SK-N-SH treated with all-trans-retinoic acid at 6 μM for 48 hours (cell line): ENCODE data around the gene MUC22.

ENCODE experiments used
- ATAC-seq: fragments of 200-7000 bp; cut with Tn5 transposase; 3 replicates; pipeline ENCODE4 v1.9.1; 2020; ENCODE audit warnings: mild to moderate bottlenecking, moderate library complexity
- ARNTL ChIP-seq: fragments of 450-650 bp; formaldehyde crosslinking; IDR thresholded peaks from 2 replicates; pipeline ENCODE4 v1.5.0; 2020; ENCODE audit warnings: low read depth, mild to moderate bottlenecking, moderate library complexity, borderline replicate concordance
- CSDC2 ChIP-seq: fragments of 250-450 bp; sonication (Bioruptor Pico); IDR thresholded peaks from 2 replicates; pipeline ENCODE4 v1.5.0; 2020; ENCODE audit warnings: mild to moderate bottlenecking, moderate library complexity
- ESRRG ChIP-seq: fragments of 250-450 bp; sonication (Bioruptor Pico); IDR thresholded peaks from 2 replicates; pipeline ENCODE4 v1.6.1; 2021; ENCODE audit warnings: mild to moderate bottlenecking
- GLIS3 ChIP-seq: fragments of 250-450 bp; sonication (Bioruptor Pico); IDR thresholded peaks from 2 replicates; pipeline ENCODE4 v1.5.0; 2020; ENCODE audit warnings: mild to moderate bottlenecking, moderate library complexity
- ISL1 ChIP-seq: fragments of 250-450 bp; sonication (Bioruptor Pico); IDR thresholded peaks from 2 replicates; pipeline ENCODE4 v2.1.2; 2022; ENCODE audit warnings: mild to moderate bottlenecking, moderate library complexity
- OSR1 ChIP-seq: fragments of 250-450 bp; sonication (Bioruptor Pico); IDR thresholded peaks from 2 replicates; pipeline ENCODE4 v1.8.0; 2022; ENCODE audit warnings: moderate library complexity, mild to moderate bottlenecking, inconsistent platforms
- PPARA ChIP-seq: fragments of 250-450 bp; sonication (Bioruptor Pico); IDR thresholded peaks from 2 replicates; pipeline ENCODE4 v1.5.0; 2020; ENCODE audit warnings: mild to moderate bottlenecking, borderline replicate concordance
- RARB ChIP-seq: fragments of 250-450 bp; sonication (Bioruptor Pico); IDR thresholded peaks from 2 replicates; pipeline ENCODE4 v1.8.0; 2021; ENCODE audit warnings: mild to moderate bottlenecking, moderate library complexity
- SNAI2 ChIP-seq: fragments of 250-450 bp; sonication (Bioruptor Pico); IDR thresholded peaks from 2 replicates; pipeline ENCODE4 v1.5.0; 2020; ENCODE audit warnings: mild to moderate bottlenecking, moderate library complexity
- TCF4 ChIP-seq: fragments of 250-450 bp; sonication (Bioruptor Pico); IDR thresholded peaks from 2 replicates; pipeline ENCODE4 v1.8.0; 2021; ENCODE audit warnings: mild to moderate bottlenecking, moderate library complexity, borderline replicate concordance
- TOX ChIP-seq: fragments of 250-450 bp; sonication (Bioruptor Pico); IDR thresholded peaks from 2 replicates; pipeline ENCODE4 v1.8.0; 2021; ENCODE audit warnings: mild to moderate bottlenecking, moderate library complexity, borderline replicate concordance
- ZFP3 ChIP-seq: fragments of 250-450 bp; sonication (Bioruptor Pico); IDR thresholded peaks from 2 replicates; pipeline ENCODE4 v1.5.0; 2020; ENCODE audit warnings: mild to moderate bottlenecking, moderate library complexity
- ZFP30 ChIP-seq: fragments of 450-650 bp; formaldehyde crosslinking; IDR thresholded peaks from 2 replicates; pipeline ENCODE4 v1.5.0; 2022; ENCODE audit warnings: mild to moderate bottlenecking, moderate library complexity
- ZNF565 ChIP-seq: fragments of 450-650 bp; formaldehyde crosslinking; conservative IDR thresholded peaks from 2 replicates; pipeline ENCODE4 v1.5.0; 2020; ENCODE audit warnings: low read depth, mild to moderate bottlenecking, moderate library complexity
- ZNF70 ChIP-seq: fragments of 450-650 bp; formaldehyde crosslinking; IDR thresholded peaks from 2 replicates; pipeline ENCODE4 v1.5.0; 2020; ENCODE audit warnings: mild to moderate bottlenecking, moderate library complexity
- TF ChIP-seq, protein P1 (sequence below): fragments of 250-450 bp; sonication (Bioruptor Pico); IDR thresholded peaks from 2 replicates; pipeline ENCODE4 v1.5.1; 2020; ENCODE audit warnings: low read depth, mild to moderate bottlenecking, moderate library complexity
- TF ChIP-seq, protein P2 (sequence below): fragments of 250-450 bp; sonication (Bioruptor Pico); IDR thresholded peaks from 2 replicates; pipeline ENCODE4 v1.5.0; 2020; ENCODE audit warnings: mild to moderate bottlenecking, moderate library complexity
- TF ChIP-seq, protein P3 (sequence below): fragments of 250-450 bp; sonication (Bioruptor Pico); IDR thresholded peaks from 2 replicates; pipeline ENCODE4 v1.8.0; 2021; ENCODE audit warnings: low read depth, mild to moderate bottlenecking, moderate library complexity, borderline replicate concordance
- TF ChIP-seq, protein P4 (sequence below): fragments of 250-450 bp; sonication (Bioruptor Pico); IDR thresholded peaks from 2 replicates; pipeline ENCODE4 v1.5.1; 2021; ENCODE audit warnings: mild to moderate bottlenecking, moderate library complexity

Gene MUC22

DNA sequence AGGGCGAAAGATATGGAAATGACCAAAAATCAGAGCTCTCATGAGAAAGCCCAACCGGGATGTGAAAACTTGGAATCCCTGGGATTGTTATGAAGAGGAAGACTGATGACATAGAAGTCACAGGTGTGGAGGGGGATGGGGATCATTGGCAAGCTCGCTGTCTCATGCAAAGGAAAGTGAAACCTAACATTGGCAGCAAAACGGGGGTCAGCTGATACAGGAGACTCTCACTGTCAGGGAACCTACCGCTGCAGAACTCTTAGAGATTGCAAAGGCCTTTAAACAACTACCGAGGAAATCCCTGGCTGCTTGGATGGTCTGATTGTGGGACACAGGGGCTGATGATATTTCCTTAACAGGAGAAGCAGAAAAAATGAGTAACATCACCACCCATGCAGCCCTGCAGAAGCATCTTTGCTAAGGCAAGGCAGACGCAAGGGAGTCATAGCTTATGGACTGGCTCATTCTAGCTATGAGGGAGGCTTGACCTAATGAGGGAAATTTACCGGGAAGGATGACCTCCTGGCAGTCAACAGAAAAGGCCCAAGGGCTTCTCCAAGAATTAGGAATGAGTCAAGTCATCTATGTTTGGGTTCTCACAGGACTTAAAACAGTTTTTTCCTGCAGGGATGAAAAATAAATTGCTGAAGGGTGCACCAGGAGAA is 19.7 kb upstream of the MUC22 start (continued):
- TF ChIP-seq, protein P1, sequence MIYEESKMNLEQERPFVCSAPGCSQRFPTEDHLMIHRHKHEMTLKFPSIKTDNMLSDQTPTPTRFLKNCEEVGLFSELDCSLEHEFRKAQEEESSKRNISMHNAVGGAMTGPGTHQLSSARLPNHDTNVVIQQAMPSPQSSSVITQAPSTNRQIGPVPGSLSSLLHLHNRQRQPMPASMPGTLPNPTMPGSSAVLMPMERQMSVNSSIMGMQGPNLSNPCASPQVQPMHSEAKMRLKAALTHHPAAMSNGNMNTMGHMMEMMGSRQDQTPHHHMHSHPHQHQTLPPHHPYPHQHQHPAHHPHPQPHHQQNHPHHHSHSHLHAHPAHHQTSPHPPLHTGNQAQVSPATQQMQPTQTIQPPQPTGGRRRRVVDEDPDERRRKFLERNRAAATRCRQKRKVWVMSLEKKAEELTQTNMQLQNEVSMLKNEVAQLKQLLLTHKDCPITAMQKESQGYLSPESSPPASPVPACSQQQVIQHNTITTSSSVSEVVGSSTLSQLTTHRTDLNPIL (CRISPR knock-in tag) = no peak

DNA sequence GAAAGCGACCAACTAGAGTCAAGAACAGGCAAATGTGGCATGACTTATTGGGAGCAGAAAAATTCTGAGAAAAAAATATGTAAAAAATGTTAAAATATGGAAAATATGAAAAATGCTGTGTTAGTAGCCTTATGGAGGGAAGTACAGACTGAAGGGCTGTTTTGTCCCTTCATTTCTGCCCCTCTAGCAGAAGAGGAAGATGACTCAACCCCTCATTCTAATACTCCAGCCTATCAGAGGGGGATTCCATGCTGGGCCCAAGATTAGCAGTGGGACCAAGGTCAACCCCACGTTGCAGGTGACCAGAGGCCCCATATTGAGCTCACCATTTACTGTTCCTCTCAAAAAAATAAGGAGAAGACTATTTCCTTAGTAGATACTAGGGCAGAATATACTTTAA is 18.4 kb upstream of the MUC22 start:
- TF ChIP-seq OSR1 (CRISPR knock-in tag) (no peak), RARB (CRISPR knock-in tag) (no peak), SNAI2 (CRISPR knock-in tag) (no peak), ESRRG (no peak), TCF4 (CRISPR knock-in tag) (no peak), GLIS3 (no peak), ZFP30 (CRISPR knock-in tag) (no peak), PPARA (CRISPR knock-in tag) (no peak), TOX (CRISPR knock-in tag) (no peak), ARNTL (no peak)
- TF ChIP-seq, protein P2, sequence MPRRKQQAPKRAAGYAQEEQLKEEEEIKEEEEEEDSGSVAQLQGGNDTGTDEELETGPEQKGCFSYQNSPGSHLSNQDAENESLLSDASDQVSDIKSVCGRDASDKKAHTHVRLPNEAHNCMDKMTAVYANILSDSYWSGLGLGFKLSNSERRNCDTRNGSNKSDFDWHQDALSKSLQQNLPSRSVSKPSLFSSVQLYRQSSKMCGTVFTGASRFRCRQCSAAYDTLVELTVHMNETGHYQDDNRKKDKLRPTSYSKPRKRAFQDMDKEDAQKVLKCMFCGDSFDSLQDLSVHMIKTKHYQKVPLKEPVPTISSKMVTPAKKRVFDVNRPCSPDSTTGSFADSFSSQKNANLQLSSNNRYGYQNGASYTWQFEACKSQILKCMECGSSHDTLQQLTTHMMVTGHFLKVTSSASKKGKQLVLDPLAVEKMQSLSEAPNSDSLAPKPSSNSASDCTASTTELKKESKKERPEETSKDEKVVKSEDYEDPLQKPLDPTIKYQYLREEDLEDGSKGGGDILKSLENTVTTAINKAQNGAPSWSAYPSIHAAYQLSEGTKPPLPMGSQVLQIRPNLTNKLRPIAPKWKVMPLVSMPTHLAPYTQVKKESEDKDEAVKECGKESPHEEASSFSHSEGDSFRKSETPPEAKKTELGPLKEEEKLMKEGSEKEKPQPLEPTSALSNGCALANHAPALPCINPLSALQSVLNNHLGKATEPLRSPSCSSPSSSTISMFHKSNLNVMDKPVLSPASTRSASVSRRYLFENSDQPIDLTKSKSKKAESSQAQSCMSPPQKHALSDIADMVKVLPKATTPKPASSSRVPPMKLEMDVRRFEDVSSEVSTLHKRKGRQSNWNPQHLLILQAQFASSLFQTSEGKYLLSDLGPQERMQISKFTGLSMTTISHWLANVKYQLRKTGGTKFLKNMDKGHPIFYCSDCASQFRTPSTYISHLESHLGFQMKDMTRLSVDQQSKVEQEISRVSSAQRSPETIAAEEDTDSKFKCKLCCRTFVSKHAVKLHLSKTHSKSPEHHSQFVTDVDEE (CRISPR knock-in tag) = no peak
- TF ChIP-seq, protein P3, sequence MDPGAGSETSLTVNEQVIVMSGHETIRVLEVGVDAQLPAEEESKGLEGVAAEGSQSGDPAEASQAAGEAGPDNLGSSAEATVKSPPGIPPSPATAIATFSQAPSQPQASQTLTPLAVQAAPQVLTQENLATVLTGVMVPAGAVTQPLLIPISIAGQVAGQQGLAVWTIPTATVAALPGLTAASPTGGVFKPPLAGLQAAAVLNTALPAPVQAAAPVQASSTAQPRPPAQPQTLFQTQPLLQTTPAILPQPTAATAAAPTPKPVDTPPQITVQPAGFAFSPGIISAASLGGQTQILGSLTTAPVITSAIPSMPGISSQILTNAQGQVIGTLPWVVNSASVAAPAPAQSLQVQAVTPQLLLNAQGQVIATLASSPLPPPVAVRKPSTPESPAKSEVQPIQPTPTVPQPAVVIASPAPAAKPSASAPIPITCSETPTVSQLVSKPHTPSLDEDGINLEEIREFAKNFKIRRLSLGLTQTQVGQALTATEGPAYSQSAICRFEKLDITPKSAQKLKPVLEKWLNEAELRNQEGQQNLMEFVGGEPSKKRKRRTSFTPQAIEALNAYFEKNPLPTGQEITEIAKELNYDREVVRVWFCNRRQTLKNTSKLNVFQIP (CRISPR knock-in tag) = no peak
- TF ChIP-seq, all 23 proteins: peak for 0
- no peak for ATAC-seq

DNA sequence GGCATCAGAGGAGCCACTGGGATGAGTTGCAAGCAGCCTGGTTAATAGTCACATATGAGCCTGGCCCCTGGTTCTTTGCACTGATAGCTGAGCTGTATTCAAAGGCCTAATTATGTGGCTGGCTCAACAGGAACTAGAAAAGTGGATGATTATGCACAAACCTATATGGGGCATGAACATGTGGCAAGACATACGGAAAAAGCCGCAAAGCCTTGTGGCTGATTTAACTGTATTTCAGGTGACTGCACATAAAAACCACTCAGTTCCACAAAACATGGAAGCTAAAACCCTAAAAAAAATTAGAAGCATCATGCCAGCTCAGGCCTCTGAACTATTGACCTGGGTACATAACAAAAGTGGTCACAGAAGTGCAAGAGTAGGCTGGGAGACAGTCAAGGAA is 13.0 kb upstream of the MUC22 start:
- ATAC-seq = no peak
- TF ChIP-seq ESRRG (no peak), ZFP3 (CRISPR knock-in tag) (no peak), ZNF565 (CRISPR knock-in tag) (no peak), ZNF70 (CRISPR knock-in tag) (no peak), CSDC2 (no peak), OSR1 (CRISPR knock-in tag) (no peak), TCF4 (CRISPR knock-in tag) (no peak), ISL1 (no peak), ARNTL (no peak), ZFP30 (CRISPR knock-in tag) (no peak), TOX (CRISPR knock-in tag) (no peak)
- TF ChIP-seq, protein P4, sequence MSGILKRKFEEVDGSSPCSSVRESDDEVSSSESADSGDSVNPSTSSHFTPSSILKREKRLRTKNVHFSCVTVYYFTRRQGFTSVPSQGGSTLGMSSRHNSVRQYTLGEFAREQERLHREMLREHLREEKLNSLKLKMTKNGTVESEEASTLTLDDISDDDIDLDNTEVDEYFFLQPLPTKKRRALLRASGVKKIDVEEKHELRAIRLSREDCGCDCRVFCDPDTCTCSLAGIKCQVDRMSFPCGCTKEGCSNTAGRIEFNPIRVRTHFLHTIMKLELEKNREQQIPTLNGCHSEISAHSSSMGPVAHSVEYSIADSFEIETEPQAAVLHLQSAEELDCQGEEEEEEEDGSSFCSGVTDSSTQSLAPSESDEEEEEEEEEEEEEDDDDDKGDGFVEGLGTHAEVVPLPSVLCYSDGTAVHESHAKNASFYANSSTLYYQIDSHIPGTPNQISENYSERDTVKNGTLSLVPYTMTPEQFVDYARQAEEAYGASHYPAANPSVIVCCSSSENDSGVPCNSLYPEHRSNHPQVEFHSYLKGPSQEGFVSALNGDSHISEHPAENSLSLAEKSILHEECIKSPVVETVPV (CRISPR knock-in tag) = no peak
- TF ChIP-seq, protein P2 (CRISPR knock-in tag) = no peak
- TF ChIP-seq, protein P1 (CRISPR knock-in tag) = no peak
- TF ChIP-seq, protein P3 (CRISPR knock-in tag) = no peak
